Cardiac septum (tissue), 1 donor: ENCODE results near the gene RRBP1. TPM values are rescaled to one million over a fixed set of nuclear protein-coding genes. Genes with fewer than 3 reads are reported as not detected.
"Not testable (repeated sequence)": the region's sequence is repeated elsewhere in the genome, so short reads cannot be mapped to it uniquely, and the experiment has no call there.

Experiments used
- DNase-seq: peaks from one replicate; pipeline ENCODE4 v3.0.0-alpha.2; 2020; ENCODE audit warnings: low spot score
- intact Hi-C: fragments of 100-400 bp; cut with DNase I; formaldehyde crosslinking; loops from one replicate; pipeline ENCODE4 v1.14.0; 2022
- total RNA-seq: library from RNA; stranded (reverse); fragmentation: NEBNext Ultra II Directional; extraction: Animal tissue kit (Norgen Biotek cat#: 25700); gene quantifications from one replicate; pipeline ENCODE4 v1.2.1, GENCODE V29; 2021
- donor health status: DM: no; HTN: no; CAD: no.

The RRBP1 gene
- total RNA-seq, 1 donor from 2014 or later, result 46.7 TPM

DNA sequence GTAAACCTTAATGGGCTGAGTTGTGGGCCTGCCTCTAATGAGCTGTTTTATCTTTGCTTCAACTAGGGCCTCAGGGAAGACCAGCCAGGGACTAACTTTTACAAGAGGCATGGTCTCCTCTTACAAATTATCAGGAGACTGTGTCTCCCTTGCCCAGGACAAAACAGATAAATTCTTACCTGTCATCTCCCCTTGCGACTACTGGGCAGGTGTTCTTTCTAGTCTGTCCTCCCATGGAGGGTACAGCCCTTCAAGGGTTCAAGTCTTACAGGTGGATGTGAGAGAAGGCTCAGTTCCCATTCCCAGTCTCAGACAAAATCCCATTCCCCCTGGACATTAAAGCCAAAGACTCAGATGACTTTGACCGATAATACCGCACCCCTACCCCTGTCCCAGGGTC lies 13.6 kb downstream of the RRBP1 start:
- no peak for DNase-seq
- intact Hi-C loops, result no loop called here

DNA sequence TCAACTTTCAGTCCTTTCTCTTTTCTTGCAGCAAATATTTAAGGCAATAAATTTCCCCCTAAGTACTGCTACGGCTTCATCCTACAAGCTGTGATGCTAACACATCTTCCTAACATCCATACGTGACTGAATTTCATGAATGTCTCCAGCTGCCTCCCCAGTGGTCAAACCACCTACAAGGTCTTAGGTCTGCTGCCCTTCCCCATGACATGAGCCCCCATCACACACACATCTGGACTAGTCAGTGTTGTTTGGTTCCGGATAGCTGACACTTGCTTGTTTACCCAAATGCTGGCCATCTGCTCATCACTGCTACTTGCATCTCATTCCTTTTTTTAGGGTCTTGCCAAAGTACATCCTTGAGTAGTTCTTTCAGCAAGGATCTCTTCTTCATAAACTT lies 14.6 kb downstream of the RRBP1 start:
- intact Hi-C loops, result no loop called here
- DNase-seq, result no peak

DNA sequence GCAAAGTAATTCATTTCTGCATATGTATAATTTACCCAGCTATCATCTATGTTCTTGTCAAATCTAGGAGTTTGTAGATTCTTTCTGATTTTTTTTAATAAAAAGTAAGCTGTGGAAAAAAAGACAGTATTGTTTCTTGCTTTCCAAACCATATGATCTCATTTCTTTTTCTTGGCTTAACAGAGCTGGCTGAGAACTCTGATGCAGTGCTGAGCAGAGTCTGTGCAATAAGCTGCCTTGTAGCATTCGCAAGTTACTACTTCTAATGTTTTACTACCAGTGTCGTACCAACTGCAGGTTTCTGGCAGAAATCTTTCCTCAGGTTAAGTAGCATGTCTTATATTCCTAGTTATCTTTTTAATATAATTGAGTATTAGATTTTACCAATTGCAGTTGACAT lies 15.6 kb downstream of the RRBP1 start:
- intact Hi-C loops, result no loop called here
- DNase-seq, result no peak

DNA sequence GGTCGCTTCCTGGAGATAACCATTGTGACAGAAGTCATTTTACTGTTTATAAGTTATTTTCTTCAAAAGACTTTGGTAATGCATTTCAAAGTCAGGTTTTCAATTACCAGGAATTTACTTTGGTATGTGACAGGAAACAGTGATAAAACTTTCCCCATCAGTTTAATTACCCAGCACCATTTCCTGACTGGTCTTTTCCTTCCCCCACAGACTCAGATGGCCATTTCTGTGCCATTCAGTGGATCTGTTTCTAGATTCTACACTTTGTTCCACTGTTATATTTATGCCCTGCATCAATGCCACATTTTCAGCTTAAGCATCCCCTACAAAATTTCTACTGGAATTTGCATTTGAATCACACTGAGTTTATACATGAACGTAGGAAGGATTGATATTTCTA lies 16.3 kb downstream of the RRBP1 start:
- no peak for DNase-seq
- intact Hi-C loops, result no loop called here

DNA sequence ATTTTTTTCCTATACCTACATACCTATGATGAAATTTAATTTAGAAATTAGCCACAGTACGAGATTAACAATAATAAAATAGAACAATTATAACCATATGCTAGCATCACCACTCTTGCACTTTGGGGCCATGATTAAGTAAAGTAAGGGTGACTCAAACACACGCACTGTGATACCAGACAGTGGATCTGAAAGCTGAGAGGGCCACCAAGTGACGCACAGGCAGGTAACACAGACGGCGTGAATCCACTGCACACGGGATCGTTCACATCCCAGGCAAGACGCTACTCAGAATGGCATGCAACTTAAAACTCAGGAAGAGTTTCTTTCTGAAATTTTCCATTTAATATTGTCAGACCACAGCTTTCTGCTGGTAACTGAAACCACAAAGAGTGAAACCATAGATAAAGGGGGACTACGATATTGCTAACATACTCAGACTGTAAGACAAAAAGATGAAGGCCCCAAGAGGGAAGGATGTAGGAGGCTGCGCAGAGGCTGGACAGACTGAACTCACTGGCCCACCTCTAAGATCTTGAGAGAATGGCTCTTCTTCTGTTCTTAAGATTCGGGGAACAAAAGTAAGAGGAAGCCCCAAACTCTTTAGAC lies 17.9 kb downstream of the RRBP1 start:
- DNase-seq, result no peak
- intact Hi-C loops, result no loop called here

DNA sequence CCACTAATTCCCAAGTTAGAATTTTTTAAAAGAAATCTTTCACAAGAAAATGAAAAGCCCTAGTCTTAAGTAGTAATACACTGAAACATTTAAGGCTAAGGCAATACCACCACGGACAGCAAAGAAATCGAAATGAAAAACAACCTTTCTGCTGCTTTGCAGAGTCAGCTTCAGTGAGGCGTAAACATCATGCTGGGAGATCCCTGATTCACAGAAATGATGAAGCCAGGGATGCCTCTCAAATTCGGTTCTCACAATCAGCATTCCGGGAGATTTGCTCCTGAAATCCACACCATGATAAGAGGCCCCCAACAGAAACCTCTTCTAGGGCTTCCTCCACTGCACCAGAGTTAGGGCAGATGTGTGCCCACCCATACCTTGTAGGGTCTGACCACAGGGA lies 18.6 kb downstream of the RRBP1 start:
- no peak for DNase-seq
- intact Hi-C loops, result no loop called here

DNA sequence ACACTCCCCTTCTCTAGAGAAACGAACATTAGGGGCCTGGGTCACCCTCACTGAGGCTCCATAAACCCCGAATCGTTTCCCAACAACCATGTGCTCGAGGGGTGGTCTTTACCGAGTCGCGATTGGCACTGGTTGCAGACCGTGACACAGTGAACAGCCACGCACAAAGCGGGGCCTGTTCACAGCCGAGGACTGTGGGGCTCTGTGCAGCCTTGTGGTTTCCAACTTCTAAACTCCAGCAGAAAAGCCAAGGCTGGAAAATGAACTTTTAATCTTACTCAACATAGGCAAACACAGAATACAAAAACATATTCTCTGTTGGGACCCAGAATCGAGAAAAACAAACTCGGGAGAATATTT lies 19.0 kb downstream of the RRBP1 start:
- DNase-seq, result peak; percentile 71
- intact Hi-C loops, result no loop called here

DNA sequence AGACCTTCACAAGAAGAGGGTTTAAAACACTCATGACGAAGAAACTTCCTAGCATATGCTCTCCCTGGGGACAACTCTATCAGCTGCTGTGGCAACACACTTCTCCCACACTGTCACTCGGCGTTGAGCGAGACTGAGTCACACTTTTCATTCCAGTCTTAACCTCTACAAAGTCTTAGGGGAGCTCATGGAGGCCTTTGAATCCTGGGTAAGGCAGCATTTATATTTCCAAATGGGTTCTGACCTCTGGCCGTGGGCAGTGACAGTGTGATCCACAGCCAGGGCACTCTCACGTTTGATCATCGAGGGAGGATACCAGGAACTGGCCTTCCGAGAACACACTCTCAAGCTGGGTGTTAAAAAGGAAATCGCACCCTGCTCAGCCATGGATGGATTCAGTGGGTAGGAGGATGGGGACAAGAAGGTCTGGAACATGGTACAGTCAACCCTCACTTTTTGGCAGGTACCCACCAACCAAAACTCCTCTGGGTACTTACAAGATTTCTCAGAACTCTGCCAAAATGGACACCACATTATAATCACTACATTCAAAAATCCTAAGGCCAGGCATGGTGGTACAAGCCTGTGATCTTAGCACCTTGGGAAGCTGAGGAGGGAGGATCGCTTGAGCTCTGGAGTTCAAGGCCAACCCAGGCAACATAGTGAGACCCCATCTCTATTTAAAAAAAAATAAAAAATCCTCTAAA lies 19.6 kb downstream of the RRBP1 start:
- intact Hi-C loops, result no loop called here
- peak; percentile 76 for DNase-seq

DNA sequence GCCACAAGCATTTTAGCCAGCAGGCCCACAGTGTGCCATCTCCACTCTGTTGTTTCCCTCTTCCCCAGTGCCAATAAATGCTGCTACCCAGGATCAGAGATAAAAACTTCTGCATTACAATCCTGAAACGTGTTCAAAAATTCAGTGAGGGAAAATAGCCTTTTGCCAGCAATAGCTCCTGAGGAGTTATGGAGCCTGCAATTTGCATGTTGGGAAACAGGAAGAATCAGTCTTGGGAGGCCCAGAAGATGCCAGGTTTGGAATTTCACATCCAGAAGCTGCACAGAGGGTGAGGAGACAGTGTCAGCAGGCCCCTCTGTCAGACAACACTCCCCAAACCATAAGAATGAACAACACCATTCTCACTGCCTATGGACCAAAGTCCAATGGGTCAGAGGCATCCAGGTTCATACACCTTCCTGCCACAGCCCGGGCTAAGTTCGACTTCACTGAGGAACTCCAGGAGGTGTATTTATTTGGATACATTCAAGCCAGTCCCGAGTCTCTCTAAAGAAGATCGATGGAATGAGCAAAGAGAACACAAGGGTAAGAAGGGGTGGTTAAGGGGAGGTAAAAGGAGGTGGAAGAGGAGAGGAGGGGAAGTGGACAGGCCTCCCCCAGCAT lies 20.8 kb downstream of the RRBP1 start:
- DNase-seq, result peak; percentile 17
- intact Hi-C loops, result no loop called here

DNA sequence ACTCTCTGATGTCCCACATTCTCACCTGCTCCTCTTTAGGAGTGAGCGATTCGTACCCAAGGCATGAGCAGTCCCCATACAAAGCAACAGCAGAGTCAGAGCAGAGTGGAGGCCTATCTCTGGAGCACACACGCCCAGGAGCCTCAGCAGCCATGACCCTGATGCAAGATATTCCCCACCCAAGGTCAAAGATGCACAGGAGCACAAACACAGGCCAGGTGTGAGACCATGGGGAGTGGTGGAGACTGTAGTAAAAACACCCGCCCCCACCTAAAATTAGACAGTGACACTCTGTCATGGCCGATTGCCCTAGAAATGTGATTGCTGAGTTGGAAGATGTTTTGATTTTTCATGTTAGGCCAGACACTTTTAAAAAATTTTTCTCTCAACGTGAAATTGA lies 21.4 kb downstream of the RRBP1 start:
- DNase-seq, result peak; percentile 31
- intact Hi-C loops, result no loop called here

DNA sequence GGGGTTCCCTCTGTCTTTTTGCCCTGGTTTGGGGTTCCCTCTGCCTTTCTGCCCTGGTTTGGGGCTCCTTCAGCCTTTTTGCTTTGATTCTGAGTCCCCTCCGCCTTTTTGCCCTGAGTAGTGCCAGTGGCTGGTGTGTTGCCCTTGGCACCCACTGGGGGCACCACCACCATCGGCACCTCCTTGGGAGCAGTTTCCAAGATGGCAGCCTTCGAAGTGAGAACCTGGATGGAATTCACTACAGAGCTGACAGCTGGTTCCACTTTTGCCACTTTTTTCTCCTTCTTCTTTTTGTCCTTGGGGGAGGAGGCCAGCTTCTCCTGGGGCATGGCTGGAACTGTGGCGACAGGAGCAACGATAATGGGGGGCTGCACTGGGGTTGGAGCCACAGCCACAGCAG lies 22.2 kb downstream of the RRBP1 start:
- intact Hi-C loops, result no loop called here
- peak; percentile 15 for DNase-seq

DNA sequence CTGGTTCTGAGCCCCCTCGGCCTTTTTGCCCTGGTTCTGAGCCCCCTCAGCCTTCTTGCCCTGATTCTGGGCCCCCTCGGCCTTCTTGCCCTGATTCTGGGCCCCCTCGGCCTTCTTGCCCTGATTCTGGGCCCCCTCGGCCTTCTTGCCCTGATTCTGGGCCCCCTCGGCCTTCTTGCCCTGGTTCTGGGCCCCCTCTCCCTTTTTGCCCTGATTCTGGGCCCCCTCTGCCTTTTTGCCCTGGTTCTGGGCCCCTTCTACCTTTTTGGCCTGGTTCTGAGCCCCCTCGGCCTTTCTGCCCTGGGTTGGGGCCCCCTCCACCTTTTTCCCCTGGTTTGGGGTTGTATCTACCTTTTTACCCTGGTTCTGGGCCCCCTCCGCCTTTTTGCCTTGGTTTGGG lies 22.7 kb downstream of the RRBP1 start:
- intact Hi-C loops, result not testable (repeated sequence)
- DNase-seq, result peak; percentile 6

DNA sequence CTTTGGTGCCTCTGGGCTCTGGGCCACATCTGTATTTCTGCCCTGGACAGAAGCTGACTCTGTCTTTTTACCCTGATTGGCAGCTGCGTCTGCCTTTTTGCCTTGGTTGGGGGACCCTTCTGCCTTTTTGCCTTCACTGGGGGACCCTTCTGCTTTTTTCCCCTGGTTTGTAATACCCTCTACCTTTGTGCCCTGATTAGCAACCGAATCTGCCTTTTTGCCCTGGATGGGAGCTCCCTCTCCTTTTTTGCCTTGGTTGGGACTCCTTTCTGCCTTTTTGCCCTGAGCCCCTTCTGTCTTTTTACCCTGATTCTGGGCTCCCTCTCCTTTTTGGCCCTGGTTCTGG lies 23.4 kb downstream of the RRBP1 start:
- intact Hi-C loops, result no loop called here
- peak; percentile 9 for DNase-seq

DNA sequence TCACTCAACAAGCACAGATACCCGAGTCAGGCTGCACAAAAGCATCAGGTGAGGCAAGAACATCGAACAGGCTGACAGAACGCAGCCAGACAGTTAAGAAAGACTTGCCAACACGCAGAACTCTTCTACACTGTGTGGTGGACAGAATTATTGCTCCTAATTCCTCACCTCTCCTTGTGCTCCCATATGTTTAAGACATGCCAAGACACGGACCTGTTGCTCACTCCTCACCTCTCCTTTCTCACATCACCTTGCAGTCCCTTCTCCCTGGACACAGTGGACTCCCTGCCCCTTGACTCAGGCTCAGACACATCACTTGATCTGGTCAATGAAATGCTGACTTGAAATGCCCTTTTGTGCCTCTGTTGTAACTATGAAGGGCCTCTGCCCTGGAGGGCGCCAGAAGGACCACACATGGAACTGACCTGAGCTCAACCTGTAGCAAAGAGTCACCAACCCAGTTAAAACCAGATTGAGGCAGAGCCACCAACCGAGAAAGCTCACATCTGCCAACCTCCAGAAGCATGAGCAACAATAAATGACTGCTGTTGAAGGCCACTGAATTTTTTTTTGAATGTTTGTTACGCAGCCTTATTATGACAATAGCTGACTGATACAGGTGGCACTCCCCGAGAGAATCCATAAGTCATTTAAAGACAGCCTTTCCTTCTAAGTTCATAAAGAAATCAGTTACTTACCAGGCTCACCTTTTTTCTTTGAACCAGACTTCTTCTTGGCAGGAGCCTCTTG lies 24.0 kb downstream of the RRBP1 start:
- intact Hi-C loops, result no loop called here
- peak; percentile 41 for DNase-seq

DNA sequence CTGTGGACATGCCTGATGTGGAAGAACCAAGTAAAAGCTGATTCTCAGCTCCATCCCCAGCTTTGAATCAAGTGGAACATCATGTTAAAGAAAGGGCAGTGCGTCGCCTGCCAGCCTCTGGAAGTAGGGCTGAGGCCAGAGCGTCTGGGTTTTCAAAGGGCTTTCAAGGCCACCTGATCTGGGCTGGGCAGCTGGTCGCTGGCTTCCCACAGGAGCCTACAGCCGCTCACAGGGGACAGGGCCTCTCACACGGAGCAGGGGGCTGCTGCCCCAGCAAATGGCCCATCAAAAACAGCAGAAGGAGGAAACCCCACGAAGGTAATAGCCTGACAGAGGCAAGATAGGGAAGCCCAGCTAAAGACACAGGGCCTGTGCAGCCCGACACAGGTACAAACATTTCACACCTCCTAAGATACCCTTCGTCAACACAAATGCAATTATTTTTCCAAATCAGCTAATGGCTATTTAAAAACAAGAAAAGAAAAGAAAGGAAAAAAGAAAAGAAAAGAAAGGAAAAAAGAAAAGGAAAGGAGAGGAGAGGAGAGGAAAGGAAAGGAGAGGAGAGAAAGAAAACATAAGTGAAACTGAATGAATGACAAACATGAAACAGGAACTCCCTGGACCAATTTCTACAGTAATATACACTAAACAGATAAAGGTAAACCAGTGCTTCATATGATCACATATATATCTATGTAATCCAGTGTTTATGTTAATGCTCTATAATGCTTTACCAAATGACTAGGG lies 24.8 kb downstream of the RRBP1 start:
- intact Hi-C loops, result no loop called here
- DNase-seq, result peak; percentile 5

DNA sequence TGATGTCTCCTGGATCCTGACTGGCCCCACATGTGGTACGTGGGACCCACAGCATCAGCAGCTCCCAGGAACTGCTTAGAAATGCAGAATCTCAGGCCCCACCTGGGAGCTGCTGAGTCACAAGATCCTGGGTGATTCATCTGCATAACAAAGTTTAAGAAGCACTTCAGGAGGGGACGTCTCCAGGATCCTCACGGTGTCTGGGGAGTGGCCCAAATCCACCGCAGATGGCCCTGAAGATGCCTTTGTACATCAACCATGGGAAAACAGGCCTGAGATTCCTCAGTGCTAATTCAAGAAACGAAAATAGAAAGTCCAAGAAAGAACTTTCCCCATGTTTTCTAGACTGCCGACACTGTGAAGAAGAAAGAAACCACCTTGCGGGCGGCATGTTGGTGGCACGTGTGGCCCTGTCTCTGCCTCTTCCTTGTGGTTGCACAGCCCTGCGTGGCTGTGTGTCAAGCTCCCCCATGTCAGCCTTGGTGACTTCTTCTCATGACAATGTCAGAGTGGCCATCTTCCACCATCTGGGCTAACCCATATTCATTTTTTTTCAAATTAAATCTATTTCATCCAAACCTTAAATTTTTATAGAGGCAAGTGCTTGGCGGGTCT lies 26.1 kb downstream of the RRBP1 start:
- intact Hi-C loops, result no loop called here
- peak; percentile 12 for DNase-seq

DNA sequence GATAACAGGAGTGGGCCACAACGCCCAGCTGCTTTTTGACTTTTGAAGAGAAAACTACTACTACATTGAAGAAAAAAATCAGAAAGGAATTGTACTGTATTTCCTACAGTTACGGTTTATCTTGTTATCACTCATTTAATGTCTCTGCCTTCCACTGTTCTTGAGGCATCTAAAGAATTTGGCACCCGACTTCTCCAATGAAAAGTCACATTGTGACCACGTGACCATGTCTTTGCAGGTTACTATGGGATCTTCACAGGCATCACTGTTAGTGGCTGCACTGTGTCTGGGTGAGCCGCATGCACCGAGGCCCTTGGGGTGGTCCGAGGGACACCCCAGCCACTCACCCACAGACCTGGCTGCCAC lies 26.8 kb downstream of the RRBP1 start:
- intact Hi-C loops, result no loop called here
- peak; percentile 7 for DNase-seq

DNA sequence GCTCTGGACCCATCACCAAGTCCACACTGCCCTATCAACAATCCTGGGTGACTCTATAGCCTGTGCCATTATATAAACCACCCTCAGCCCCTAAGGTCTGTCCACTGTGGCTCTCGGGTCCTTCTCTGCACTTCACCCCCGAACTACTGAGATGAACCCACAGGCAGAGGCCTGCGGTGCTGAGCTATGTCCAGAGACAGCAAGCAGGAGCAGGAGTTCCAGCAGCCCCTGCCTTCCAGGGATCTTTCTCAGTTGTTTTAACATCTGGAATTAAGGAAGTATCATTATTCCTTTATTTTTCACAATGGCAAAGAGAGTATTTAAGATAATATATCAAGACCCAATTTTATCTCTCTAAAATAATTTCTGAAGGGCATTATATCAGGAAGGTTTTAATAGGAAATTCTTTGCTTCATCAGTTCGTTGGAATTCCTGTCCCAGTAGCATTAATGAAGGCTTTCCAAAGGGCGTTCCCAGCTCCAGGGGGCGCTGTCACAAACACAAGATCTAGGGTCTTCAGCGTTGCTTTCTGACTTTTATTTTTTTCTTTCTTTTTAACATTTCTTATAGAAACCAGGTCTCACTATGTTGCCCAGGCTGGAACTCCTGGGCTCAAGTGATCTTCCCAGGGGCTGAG lies 27.3 kb downstream of the RRBP1 start:
- DNase-seq, result peak; percentile 68
- intact Hi-C loops, result no loop called here
